LNCAP (cell line): Measurements from ENCODE around the gene CDC14A.
A peak's percentile ranks its signal among the peaks of the same experiment; 100 is the strongest.

Experiments used
- TF ChIP-seq, protein P1 (sequence below): fragments of 450-650 bp; IDR thresholded peaks from 2 replicates; pipeline ENCODE4 v1.5.1; 2017; ENCODE audit warnings: mild to moderate bottlenecking

CDC14A gene

DNA sequence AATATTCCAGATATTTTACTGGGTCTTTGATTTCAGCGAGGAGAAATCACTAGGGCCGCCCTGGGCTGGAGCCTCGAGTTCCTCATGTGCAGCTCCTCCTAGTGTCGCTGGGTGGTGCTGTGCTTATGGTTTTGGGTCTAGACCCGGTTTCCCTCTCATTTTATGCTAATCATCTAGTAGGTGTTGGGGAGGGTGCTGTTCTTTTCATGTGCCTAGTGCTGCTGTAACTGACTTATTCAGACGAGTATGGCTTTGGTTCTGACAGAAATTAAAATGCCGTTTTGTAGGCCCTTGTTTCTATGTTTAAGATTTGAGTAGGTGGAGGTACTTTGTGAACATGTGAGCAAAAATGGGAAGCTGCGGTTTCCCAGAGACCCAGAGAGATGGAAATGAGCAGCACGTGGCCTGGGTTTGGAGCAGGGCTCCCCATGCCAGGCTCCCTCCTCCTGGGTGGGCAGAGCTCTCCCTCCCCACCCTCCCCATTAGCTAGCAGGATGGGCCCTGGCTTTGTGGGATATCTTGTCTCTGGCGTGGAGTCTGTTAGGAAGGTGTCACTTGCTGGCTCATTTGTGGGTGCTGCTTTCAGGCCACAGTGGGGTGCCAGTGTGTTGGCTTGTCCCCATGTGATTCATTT, 111.6 kb downstream of the CDC14A start:
- TF ChIP-seq, protein P1, sequence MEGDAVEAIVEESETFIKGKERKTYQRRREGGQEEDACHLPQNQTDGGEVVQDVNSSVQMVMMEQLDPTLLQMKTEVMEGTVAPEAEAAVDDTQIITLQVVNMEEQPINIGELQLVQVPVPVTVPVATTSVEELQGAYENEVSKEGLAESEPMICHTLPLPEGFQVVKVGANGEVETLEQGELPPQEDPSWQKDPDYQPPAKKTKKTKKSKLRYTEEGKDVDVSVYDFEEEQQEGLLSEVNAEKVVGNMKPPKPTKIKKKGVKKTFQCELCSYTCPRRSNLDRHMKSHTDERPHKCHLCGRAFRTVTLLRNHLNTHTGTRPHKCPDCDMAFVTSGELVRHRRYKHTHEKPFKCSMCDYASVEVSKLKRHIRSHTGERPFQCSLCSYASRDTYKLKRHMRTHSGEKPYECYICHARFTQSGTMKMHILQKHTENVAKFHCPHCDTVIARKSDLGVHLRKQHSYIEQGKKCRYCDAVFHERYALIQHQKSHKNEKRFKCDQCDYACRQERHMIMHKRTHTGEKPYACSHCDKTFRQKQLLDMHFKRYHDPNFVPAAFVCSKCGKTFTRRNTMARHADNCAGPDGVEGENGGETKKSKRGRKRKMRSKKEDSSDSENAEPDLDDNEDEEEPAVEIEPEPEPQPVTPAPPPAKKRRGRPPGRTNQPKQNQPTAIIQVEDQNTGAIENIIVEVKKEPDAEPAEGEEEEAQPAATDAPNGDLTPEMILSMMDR = peak; percentile 91

DNA sequence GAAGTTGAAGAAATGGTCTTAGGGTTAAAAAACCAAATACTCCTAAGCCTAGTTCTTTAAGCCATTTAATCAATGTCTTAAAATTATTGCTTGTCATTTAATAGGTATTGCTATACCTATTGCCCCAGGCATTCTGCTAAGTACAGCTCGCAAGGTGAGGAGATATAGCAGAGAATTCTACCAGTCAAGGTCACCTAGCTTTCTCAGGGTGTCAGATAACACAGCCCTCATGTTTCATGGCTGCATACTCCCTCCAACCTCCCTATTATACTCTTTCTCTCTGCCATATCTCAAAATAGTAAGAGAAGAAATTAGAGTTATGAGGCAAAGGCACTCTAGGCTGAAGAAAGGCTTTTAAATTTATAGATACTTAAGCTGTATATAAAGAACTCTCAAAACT, 117.3 kb downstream of the CDC14A start:
- TF ChIP-seq, protein P1 = no peak

DNA sequence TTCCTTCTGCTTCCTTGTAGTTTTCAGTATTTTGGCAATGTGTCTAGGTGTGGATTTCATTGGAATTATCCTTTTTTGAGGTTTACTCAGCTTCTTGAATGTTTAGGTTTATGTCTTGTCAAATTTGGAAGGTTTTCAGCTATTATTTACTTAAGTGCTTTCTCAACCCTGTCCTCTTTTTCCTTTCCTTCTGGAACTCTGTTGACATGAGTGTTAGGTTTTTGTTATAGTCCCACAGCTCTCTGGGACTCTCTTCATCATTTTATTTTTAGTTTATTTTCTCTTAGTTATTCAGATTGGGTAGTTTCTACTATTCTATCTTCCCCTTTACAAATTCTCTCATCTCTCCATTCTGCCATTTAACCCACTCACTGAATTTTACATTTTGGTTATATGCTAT, 122.5 kb downstream of the CDC14A start:
- TF ChIP-seq, protein P1 = no peak

DNA sequence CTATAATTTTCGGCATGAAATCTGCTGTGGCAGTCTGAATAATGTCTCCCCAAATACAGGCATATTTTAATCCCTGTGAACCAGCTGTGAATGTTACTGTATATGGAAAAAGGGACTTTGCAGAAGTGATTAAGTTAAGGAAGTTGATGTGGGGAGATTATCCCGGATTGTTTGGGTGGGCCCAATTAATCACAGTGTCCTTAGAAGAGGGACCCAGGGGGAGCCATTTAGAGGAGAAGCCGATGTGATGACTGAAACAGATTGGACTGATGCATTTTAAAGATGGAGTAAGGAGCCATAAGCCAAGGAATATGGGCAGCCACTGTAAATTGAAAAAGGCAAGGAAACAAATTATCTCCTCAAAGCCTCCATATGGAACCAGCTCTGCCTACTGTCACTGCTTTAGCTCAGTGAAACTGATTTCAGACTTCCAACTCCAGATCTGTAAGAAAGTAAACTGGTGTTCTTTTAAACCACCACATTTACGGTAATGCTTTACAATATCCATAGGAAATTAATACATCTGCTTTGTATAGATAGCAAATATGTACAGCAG, 124.5 kb downstream of the CDC14A start:
- TF ChIP-seq, protein P1 = no peak

DNA sequence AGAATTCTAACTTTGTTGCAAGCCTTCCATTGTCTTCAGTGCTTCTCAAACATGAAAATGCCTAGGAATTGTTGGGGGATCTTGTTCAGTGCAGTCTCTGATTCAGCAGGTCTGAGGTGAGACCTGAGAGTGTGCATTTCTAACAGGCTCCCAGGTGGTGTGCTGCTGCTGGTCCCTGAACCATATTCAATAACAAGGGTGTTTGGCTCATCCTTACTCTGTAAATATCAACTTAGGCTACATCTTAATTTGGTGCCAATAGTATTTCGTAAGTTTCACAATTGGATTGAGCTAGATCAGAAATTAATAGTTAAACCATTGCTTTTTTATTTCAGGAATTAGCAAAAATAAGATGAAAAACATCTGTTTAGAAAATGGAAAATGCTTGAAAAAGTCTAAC, 126.5 kb downstream of the CDC14A start:
- TF ChIP-seq, protein P1 = no peak

DNA sequence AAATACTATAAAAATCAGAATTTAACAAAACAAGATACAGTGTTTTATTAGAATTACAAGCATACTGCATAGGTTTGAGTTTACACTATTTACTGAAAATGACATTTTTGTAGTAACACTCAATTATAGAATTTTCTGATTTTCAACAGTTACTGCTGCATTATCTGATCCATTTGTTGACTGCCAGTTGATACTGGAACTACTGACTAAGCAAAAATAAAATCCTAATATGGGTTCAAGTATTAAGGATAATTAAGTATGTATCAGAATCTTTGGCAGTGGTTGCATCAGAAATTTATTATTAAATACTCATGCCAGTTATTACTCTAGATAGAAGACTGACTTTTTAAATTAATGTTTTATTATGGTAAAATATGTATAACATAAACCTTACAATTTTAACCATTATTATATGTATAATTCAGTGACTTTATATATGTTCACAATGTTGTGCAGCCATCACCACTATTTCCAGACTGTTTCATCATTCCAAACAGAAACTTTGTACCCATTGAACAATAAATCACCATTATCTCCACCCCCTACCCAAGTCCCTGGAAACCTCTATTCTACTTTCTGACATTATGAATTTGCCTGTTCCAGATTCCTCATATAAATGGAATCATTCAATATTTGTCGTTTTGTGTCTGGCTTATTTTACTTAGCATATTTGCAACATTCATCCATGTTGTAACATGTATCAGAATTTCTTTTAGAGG, 127.5 kb downstream of the CDC14A start:
- TF ChIP-seq, protein P1 = no peak

DNA sequence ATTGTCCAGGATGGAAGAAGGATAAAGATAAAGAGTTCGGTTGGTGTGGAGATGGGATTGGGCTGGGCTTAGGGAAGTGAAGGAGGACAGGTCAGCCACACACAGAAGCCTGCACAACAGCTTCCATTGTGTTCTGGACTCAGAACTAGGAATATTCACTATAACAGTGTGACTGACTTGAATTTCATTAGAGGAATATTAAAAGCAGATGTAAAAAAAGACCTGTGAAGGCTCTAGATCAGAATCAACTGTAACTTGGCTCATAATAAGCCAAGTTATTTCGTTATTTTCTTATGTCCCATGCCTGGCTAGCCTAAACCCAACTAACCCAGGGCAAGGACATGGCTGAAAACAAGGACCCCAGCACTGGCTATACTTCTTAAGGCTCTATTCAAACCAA, 129.0 kb downstream of the CDC14A start:
- TF ChIP-seq, protein P1 = no peak
